HG03439 (cell line): ENCODE measurements around the gene AVEN.
"Not testable (repeated sequence)": the region's sequence is repeated elsewhere in the genome, so short reads cannot be mapped to it uniquely, and the experiment has no call there.

ENCODE experiments used
- ATAC-seq: cut with Tn5 transposase; IDR thresholded peaks from one replicate; pipeline ENCODE4 v1.9.1; 2021; ENCODE audit warnings: mild to moderate bottlenecking, moderate library complexity; ENCODE audit not compliant: unreplicated experiment

Gene AVEN

GRCh38 chr15:34038871-34039789 lies at the start of gene AVEN:
Gene AVEN, minus strand, starts transcription at chr15:34039204. Its CDS starts 158 bp downstream, at chr15:34039046.
- peak; percentile 49 for ATAC-seq

GRCh38 chr15:34085746-34086145 lies 46.7 kb upstream of the AVEN start:
- ATAC-seq: no peak

GRCh38 chr15:34084086-34084485 lies 45.1 kb upstream of the AVEN start:
- no peak for ATAC-seq

- ATAC-seq: no peak
Measured at GRCh38 chr15:34079904-34080303, 40.9 kb upstream of the AVEN start.

GRCh38 chr15:34078900-34079299 lies 39.9 kb upstream of the AVEN start:
- no peak for ATAC-seq

GRCh38 chr15:34076785-34077184 lies 37.8 kb upstream of the AVEN start:
- no peak for ATAC-seq

GRCh38 chr15:34070003-34070402 lies 31.0 kb upstream of the AVEN start:
- ATAC-seq: no peak

- no peak for ATAC-seq
Measured at GRCh38 chr15:34065941-34066340, 26.9 kb upstream of the AVEN start.

- no peak for ATAC-seq
Measured at GRCh38 chr15:34065261-34065660, 26.3 kb upstream of the AVEN start.

- ATAC-seq: no peak
Measured at GRCh38 chr15:34064438-34064837, 25.4 kb upstream of the AVEN start.

- no peak for ATAC-seq
Measured at GRCh38 chr15:34059946-34060345, 20.9 kb upstream of the AVEN start.

- no peak for ATAC-seq
Measured at GRCh38 chr15:34059476-34059875, 20.5 kb upstream of the AVEN start.

GRCh38 chr15:34056911-34057310 lies 17.9 kb upstream of the AVEN start:
- no peak for ATAC-seq

GRCh38 chr15:34055868-34056595 lies 17.0 kb upstream of the AVEN start:
- ATAC-seq: no peak

GRCh38 chr15:34054081-34054707 lies 15.2 kb upstream of the AVEN start:
- no peak for ATAC-seq

GRCh38 chr15:34050385-34050784 lies 11.4 kb upstream of the AVEN start:
- not testable (repeated sequence) for ATAC-seq

- ATAC-seq: no peak
Measured at GRCh38 chr15:34049112-34049511, 10.1 kb upstream of the AVEN start.

GRCh38 chr15:34047893-34048775 lies 9.1 kb upstream of the AVEN start:
- ATAC-seq: no peak

- no peak for ATAC-seq
Measured at GRCh38 chr15:34046471-34047145, 7.6 kb upstream of the AVEN start.

- no peak for ATAC-seq
Measured at GRCh38 chr15:34043813-34044212, 4.8 kb upstream of the AVEN start.
